Suppressor macrophage treated with lipopolysaccharide for 4 hours (primary cell): ENCODE results near the gene NRG3.

ENCODE experiments used
- DNase-seq: peaks from one replicate; pipeline ENCODE4 v3.0.0-alpha.2; 2020

NRG3 gene

GRCh38 chr10:82402906-82403401 lies 528.0 kb downstream of the NRG3 start:
- no peak for DNase-seq

- DNase-seq, result no peak
Observed at GRCh38 chr10:82409671-82410070, 534.7 kb downstream of the NRG3 start.

GRCh38 chr10:82411416-82411815 lies 536.4 kb downstream of the NRG3 start:
- no peak for DNase-seq

- no peak for DNase-seq
Observed at GRCh38 chr10:82420001-82420400, 545.0 kb downstream of the NRG3 start.

- no peak for DNase-seq
Observed at GRCh38 chr10:82429302-82429701, 554.3 kb downstream of the NRG3 start.

GRCh38 chr10:82438277-82438676 lies 563.3 kb downstream of the NRG3 start:
- no peak for DNase-seq

- no peak for DNase-seq
Observed at GRCh38 chr10:82440775-82441174, 565.8 kb downstream of the NRG3 start.

- DNase-seq, result no peak
Observed at GRCh38 chr10:82452046-82452445, 577.1 kb downstream of the NRG3 start.

- DNase-seq, result no peak
Observed at GRCh38 chr10:82452676-82453075, 577.7 kb downstream of the NRG3 start.

- DNase-seq, result no peak
Observed at GRCh38 chr10:82453678-82454293, 578.8 kb downstream of the NRG3 start.

GRCh38 chr10:82462910-82463551 lies 588.0 kb downstream of the NRG3 start:
- no peak for DNase-seq

- no peak for DNase-seq
Observed at GRCh38 chr10:82463614-82464013, 588.6 kb downstream of the NRG3 start.

GRCh38 chr10:82464191-82464818 lies 589.3 kb downstream of the NRG3 start:
- DNase-seq, result no peak

- no peak for DNase-seq
Observed at GRCh38 chr10:82464966-82465365, 590.0 kb downstream of the NRG3 start.

- DNase-seq, result no peak
Observed at GRCh38 chr10:82468453-82468852, 593.5 kb downstream of the NRG3 start.

- no peak for DNase-seq
Observed at GRCh38 chr10:82472406-82473335, 597.7 kb downstream of the NRG3 start.

GRCh38 chr10:82477776-82478175 lies 602.8 kb downstream of the NRG3 start:
- DNase-seq, result no peak

GRCh38 chr10:82492647-82493046 lies 617.7 kb downstream of the NRG3 start:
- DNase-seq, result no peak

GRCh38 chr10:82496114-82496513 lies 621.1 kb downstream of the NRG3 start:
- no peak for DNase-seq

GRCh38 chr10:82497439-82497838 lies 622.4 kb downstream of the NRG3 start:
- DNase-seq, result no peak

- DNase-seq, result no peak
Observed at GRCh38 chr10:82498976-82499375, 624.0 kb downstream of the NRG3 start.

- DNase-seq, result no peak
Observed at GRCh38 chr10:82505009-82505408, 630.0 kb downstream of the NRG3 start.
